Trophoblast cell (in vitro differentiated cells and primary cell): Measurements from ENCODE around the gene PIP5K1C.
"Not testable (repeated sequence)": the region's sequence is repeated elsewhere in the genome, so short reads cannot be mapped to it uniquely, and the experiment has no call there.

Experiments used
- DNase-seq, 2 donors: peaks; one replicate each; pipeline ENCODE4 v3.0.0-alpha.2; 2016
- H2AFZ ChIP-seq: 2 replicates; pipeline ENCODE4 v1.6.1; 2013; ENCODE audit warnings: low read length, moderate library complexity, mild to moderate bottlenecking; ENCODE audit not compliant: insufficient read depth, poor library complexity
- H2AK5ac ChIP-seq: 2 replicates; pipeline ENCODE4 v1.6.1; 2013; ENCODE audit warnings: mild to moderate bottlenecking, low read length
- H2BK120ac ChIP-seq: 2 replicates; pipeline ENCODE4 v1.6.1; 2013; ENCODE audit warnings: low read length, mild to moderate bottlenecking, moderate library complexity; ENCODE audit not compliant: insufficient read depth, poor library complexity
- H2BK12ac ChIP-seq: 2 replicates; pipeline ENCODE4 v1.6.1; 2013; ENCODE audit warnings: mild to moderate bottlenecking, low read length, moderate library complexity
- H2BK5ac ChIP-seq: 2 replicates; pipeline ENCODE4 v1.6.1; 2013; ENCODE audit warnings: low read length, low read depth, moderate library complexity, mild to moderate bottlenecking; ENCODE audit not compliant: poor library complexity
- H3K14ac ChIP-seq: 2 replicates; pipeline ENCODE4 v1.6.1; 2013; ENCODE audit warnings: mild to moderate bottlenecking, low read length
- H3K18ac ChIP-seq: 2 replicates; pipeline ENCODE4 v1.6.1; 2013; ENCODE audit warnings: mild to moderate bottlenecking, low read length
- H3K23ac ChIP-seq: 2 replicates; pipeline ENCODE4 v1.6.1; 2013; ENCODE audit warnings: low read length
- H3K27ac ChIP-seq: 2 replicates; pipeline ENCODE4 v1.5.1; 2013; ENCODE audit warnings: low read depth, mild to moderate bottlenecking, inconsistent platforms, low read length, moderate library complexity
- H3K27me3 ChIP-seq: 2 replicates; pipeline ENCODE4 v1.6.1; 2013; ENCODE audit warnings: inconsistent platforms, mild to moderate bottlenecking, low read length, moderate library complexity; ENCODE audit not compliant: insufficient read depth
- H3K36me3 ChIP-seq, 2 experiments: 1 replicate in 1 of 2; 2 replicates in 1 of 2; pipeline ENCODE4 v1.6.1; 2013; ENCODE audit warnings: low read length in 2 of 2, mild to moderate bottlenecking in 2 of 2, moderate library complexity in 1 of 2; ENCODE audit not compliant: insufficient read depth in 2 of 2, control insufficient read depth in 1 of 2
- H3K4ac ChIP-seq: 2 replicates; pipeline ENCODE4 v1.6.1; 2013; ENCODE audit warnings: low read depth, mild to moderate bottlenecking, low read length, moderate library complexity
- H3K4me1 ChIP-seq, 2 experiments: 1 replicate in 1 of 2; 2 replicates in 1 of 2; pipeline ENCODE4 v1.6.1; 2013; ENCODE audit warnings: low read length in 2 of 2, mild to moderate bottlenecking in 2 of 2, moderate library complexity in 1 of 2; ENCODE audit not compliant: insufficient read depth in 2 of 2, control insufficient read depth in 1 of 2
- H3K4me2 ChIP-seq: 2 replicates; pipeline ENCODE4 v1.6.1; 2013; ENCODE audit warnings: inconsistent platforms, mild to moderate bottlenecking, low read length, moderate library complexity
- H3K4me3 ChIP-seq: 2 replicates; pipeline ENCODE4 v1.5.1; 2013; ENCODE audit warnings: mild to moderate bottlenecking, low read depth, low read length, inconsistent platforms
- H3K79me1 ChIP-seq: one replicate; pipeline ENCODE4 v1.6.1; 2013; ENCODE audit warnings: low read length
- H3K79me2 ChIP-seq: 2 replicates; pipeline ENCODE4 v1.6.1; 2013; ENCODE audit warnings: low read length, mild to moderate bottlenecking; ENCODE audit not compliant: control insufficient read depth, insufficient read depth, poor library complexity
- H3K9ac ChIP-seq: 2 replicates; pipeline ENCODE4 v1.6.1; 2013; ENCODE audit warnings: mild to moderate bottlenecking, low read length
- H3K9me3 ChIP-seq: 2 replicates; pipeline ENCODE4 v1.6.1; 2013; ENCODE audit warnings: low read depth, mild to moderate bottlenecking, control low read depth, inconsistent platforms, low read length; ENCODE audit not compliant: insufficient read depth
- H4K12ac ChIP-seq: 2 replicates; pipeline ENCODE4 v1.6.1; 2013; ENCODE audit warnings: low read depth, mild to moderate bottlenecking, low read length, moderate library complexity
- H4K8ac ChIP-seq: 2 replicates; pipeline ENCODE4 v1.6.1; 2013; ENCODE audit warnings: low read depth, mild to moderate bottlenecking, low read length, moderate library complexity
- H4K91ac ChIP-seq: one replicate; pipeline ENCODE4 v1.6.1; 2013; ENCODE audit warnings: low read depth, mild to moderate bottlenecking, low read length, moderate library complexity
- WGBS: extraction: QIAGEN DNeasy Blood & Tissue Kit; methylation state at CpG from one replicate; pipeline ENCODE4 v1.1.7; 2013; ENCODE audit warnings: missing lambda C conversion rate; ENCODE audit not compliant: insufficient read length, insufficient coverage; ENCODE audit errors: extremely low coverage; 5-methylcytosine and 5-hydroxymethylcytosine counted together

Gene PIP5K1C

DNA sequence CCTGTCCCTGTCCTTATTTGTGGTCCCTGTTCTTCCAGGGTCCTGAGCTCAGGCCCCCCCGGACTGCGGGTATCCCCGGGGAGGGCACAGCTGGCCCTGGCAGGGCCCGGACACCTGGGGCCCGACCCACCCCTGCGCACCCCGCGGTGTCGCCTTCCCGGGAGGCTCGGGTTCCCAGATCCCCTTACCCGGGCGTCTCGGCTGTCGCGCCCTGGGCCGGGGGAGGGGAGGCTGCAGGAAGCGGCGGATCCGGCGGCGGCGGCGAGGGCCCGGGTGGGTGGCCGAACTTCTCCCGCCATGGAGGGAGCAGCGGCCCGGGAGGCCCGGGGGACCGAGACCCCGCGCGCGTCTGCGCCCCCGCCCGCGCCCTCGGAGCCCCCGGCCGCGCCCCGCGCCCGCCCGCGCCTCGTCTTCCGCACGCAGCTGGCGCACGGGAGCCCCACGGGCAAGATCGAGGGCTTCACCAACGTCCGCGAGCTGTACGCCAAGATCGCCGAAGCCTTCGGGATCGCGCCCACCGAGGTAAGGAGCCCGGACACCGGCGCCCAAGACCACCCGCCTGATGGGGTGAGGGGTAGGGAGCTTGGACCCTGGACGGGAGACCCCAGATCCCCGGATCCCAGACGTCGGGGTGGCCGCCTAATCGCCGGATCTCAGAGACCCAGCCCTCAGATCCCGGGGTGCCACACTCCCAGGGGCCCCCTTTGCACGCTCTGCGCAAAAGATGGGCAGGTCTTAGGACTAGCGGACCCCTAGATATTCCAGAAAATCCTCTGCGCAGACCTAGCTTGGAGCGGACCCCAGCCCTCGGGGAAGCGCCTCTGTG lies 114.8 kb downstream of the PIP5K1C start, which contains the start of gene GIPC3:
GIPC3 (plus strand) TSS at position 178 of the 826 bp plus-strand sequence; CDS start at position 298, 120 bp downstream.
- H2AK5ac ChIP-seq = no peak within 1 kb of the TSS
- no peak within 1 kb of the TSS for H3K4ac ChIP-seq
- no peaks in the 10 kb centered on the region for H3K79me2 ChIP-seq
- no peak within 1 kb of the TSS for H2BK5ac ChIP-seq
- H3K79me1 ChIP-seq = peaks cover 2% of the 10 kb centered on the region
- H3K4me1 ChIP-seq = peaks cover 0 to 3% of the 10 kb centered on the region in 2 experiments
- peak within 1 kb of the TSS; percentile 26 for H3K14ac ChIP-seq
- peaks cover 20% of the 10 kb centered on the region for H3K27me3 ChIP-seq
- no peak within 1 kb of the TSS for H3K18ac ChIP-seq
- H3K9me3 ChIP-seq = peaks cover 8% of the 10 kb centered on the region
- DNase-seq = no peak
- H4K12ac ChIP-seq = peak within 1 kb of the TSS; percentile 51
- peak within 1 kb of the TSS; percentile 69 for H2AFZ ChIP-seq
- WGBS = no CpG with 5 or more reads among the region's 84 CpGs
- H3K23ac ChIP-seq = no peak within 1 kb of the TSS
- H4K8ac ChIP-seq = peak within 1 kb of the TSS; percentile 36
- H3K4me3 ChIP-seq = no peak within 1 kb of the TSS
- peak within 1 kb of the TSS; percentile 6 for H3K4me2 ChIP-seq
- H2BK120ac ChIP-seq = peak within 1 kb of the TSS; percentile 34
- no peak within 1 kb of the TSS for H3K9ac ChIP-seq
- H4K91ac ChIP-seq = no peak within 1 kb of the TSS
- H3K36me3 ChIP-seq = no peaks in the 10 kb centered on the region
- H2BK12ac ChIP-seq = peak within 1 kb of the TSS; percentile 32
- H3K27ac ChIP-seq = no peak within 1 kb of the TSS

DNA sequence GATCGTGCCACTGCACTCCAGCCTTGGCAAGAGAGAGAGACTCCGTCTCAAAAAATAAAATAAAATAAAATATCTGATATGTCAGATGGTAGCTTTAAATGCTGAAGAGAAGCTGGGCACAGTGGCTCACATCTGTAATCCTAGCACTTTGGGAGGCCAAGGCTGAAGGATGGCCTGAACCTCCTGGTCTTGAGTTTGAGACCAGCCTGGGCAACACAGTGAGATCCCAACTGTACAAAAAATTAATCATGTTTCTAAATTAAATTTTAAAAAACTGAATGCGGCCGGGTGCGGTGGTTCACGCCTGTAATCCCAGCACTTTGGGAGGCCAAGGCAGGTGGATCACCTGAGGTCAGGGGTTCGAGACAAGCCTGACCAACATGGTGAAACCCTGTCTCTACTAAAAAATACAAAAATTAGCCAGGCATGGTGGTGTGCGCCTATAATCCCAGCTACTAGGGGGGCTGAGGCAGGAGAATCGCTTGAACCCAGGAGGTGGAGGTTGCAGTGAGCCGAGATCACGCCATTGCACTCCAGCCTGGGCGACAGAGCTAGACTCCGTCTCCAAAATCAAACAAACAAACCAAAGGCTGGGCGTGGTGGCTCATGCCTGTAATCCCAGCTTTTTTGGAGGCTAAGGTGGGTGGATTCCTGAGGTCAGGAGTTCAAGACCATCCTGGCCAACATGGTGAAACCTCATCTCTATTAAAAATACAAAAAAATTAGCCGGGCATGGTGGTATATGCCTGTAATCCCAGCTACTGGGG lies 116.0 kb downstream of the PIP5K1C start:
- not testable (repeated sequence) for H3K4me1 ChIP-seq, H3K79me1 ChIP-seq, H4K8ac ChIP-seq, H3K4me2 ChIP-seq, DNase-seq, H4K91ac ChIP-seq, H4K12ac ChIP-seq, H2AK5ac ChIP-seq, H3K27ac ChIP-seq, H3K14ac ChIP-seq, H3K9me3 ChIP-seq, H3K4ac ChIP-seq, H3K18ac ChIP-seq, H2BK12ac ChIP-seq, H2BK5ac ChIP-seq, H2BK120ac ChIP-seq, H2AFZ ChIP-seq, H3K23ac ChIP-seq, H3K36me3 ChIP-seq, H3K4me3 ChIP-seq, H3K79me2 ChIP-seq, H3K9ac ChIP-seq
- H3K27me3 ChIP-seq = peaks cover 20% of the 10 kb centered on the region
- WGBS = no CpG with 5 or more reads among the region's 15 CpGs

DNA sequence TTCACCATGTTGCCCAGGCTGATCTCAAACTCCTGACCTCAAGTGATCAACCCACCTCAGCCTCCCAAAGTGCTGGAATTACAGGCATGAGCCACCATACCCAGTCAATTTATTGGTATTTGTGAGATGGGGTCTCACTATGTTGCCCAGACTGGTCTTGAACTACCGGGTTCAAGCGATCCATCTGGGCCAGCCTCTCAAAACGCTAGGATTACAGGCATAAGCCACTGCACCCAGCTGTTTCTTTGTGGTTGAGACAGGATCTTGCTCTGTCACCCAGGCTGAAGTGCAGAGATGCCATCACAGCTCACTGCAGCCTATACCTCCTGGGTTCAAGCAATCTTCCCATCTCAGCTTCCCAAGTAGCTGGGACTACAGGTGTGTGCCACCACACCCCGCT lies 118.5 kb downstream of the PIP5K1C start:
- not testable (repeated sequence) for H4K12ac ChIP-seq, H3K4me1 ChIP-seq, H3K79me2 ChIP-seq, H3K14ac ChIP-seq, H3K4me3 ChIP-seq, H3K18ac ChIP-seq, H2AK5ac ChIP-seq, H3K4ac ChIP-seq, H3K9ac ChIP-seq, H3K9me3 ChIP-seq, H2BK120ac ChIP-seq, DNase-seq, H3K27ac ChIP-seq, H3K23ac ChIP-seq, H3K79me1 ChIP-seq, H4K91ac ChIP-seq, H3K4me2 ChIP-seq, H4K8ac ChIP-seq, H2AFZ ChIP-seq, H2BK12ac ChIP-seq, H2BK5ac ChIP-seq
- Histone ChIP-seq H3K36me3 (peaks cover 0 to 11% of the 10 kb centered on the region in 2 experiments), H3K27me3 (peaks cover 19% of the 10 kb centered on the region)
- WGBS = no CpG with 5 or more reads among the region's 4 CpGs
